Mesenchymal stem cell (in vitro differentiated cells and primary cell): ENCODE measurements around the gene CDC7.

Source experiments
- DNase-seq: peaks from one replicate; pipeline ENCODE4 v3.0.0-alpha.2; 2013
- H2AFZ ChIP-seq: one replicate; pipeline ENCODE4 v1.6.1; 2013; ENCODE audit warnings: low read depth, mild to moderate bottlenecking, control low read depth, inconsistent platforms, low read length, moderate library complexity
- H2AK5ac ChIP-seq: 2 replicates; pipeline ENCODE4 v1.6.1; 2013; ENCODE audit warnings: low read length, moderate library complexity, mild to moderate bottlenecking, inconsistent platforms; ENCODE audit not compliant: severe bottlenecking
- H2BK120ac ChIP-seq: one replicate; pipeline ENCODE4 v1.6.1; 2013; ENCODE audit warnings: low read depth, mild to moderate bottlenecking, inconsistent platforms, low read length, moderate library complexity
- H2BK12ac ChIP-seq, 2 experiments: one replicate each; pipeline ENCODE4 v1.6.1; 2013; ENCODE audit warnings: inconsistent platforms in 2 of 2, low read length in 2 of 2, mild to moderate bottlenecking in 2 of 2, moderate library complexity in 2 of 2, control low read depth in 1 of 2
- H2BK15ac ChIP-seq: one replicate; pipeline ENCODE4 v1.6.1; 2013; ENCODE audit warnings: mild to moderate bottlenecking, low read depth, inconsistent platforms; ENCODE audit not compliant: poor library complexity, severe bottlenecking
- H2BK5ac ChIP-seq: 2 replicates; pipeline ENCODE4 v1.6.1; 2013; ENCODE audit warnings: low read depth, mild to moderate bottlenecking, low read length, control low read depth, inconsistent platforms; ENCODE audit not compliant: poor library complexity, severe bottlenecking
- H3K14ac ChIP-seq, 2 experiments: one replicate each; pipeline ENCODE4 v1.6.1; 2013; ENCODE audit warnings: inconsistent platforms in 2 of 2, low read length in 2 of 2, control low read depth in 1 of 2, mild to moderate bottlenecking in 1 of 2, moderate library complexity in 1 of 2
- H3K18ac ChIP-seq, 2 experiments: one replicate each; pipeline ENCODE4 v1.6.1; 2013; ENCODE audit warnings: inconsistent platforms in 2 of 2, low read length in 2 of 2, control low read depth in 1 of 2, low read depth in 1 of 2, mild to moderate bottlenecking in 1 of 2
- H3K23ac ChIP-seq, 2 experiments: one replicate each; pipeline ENCODE4 v1.6.1; 2013; ENCODE audit warnings: inconsistent platforms in 2 of 2, low read length in 2 of 2, mild to moderate bottlenecking in 2 of 2, moderate library complexity in 2 of 2, control low read depth in 1 of 2
- H3K27ac ChIP-seq: 2 replicates; pipeline ENCODE4 v1.5.1; 2013; ENCODE audit warnings: mild to moderate bottlenecking, moderate library complexity, low read length, control low read depth, inconsistent platforms; ENCODE audit not compliant: poor library complexity, severe bottlenecking
- H3K27me3 ChIP-seq, 2 experiments: 2 replicates each; pipeline versions ENCODE4 v1.6.1 to v1.7.0; 2013; ENCODE audit warnings: low read length in 2 of 2, mild to moderate bottlenecking in 2 of 2, moderate library complexity in 2 of 2, control low read depth in 1 of 2, inconsistent platforms in 1 of 2; ENCODE audit not compliant: control insufficient read depth in 1 of 2, insufficient read depth in 1 of 2
- H3K36me3 ChIP-seq, 2 experiments: 2 replicates each; pipeline versions ENCODE4 v1.6.1 to v1.7.0; 2013; ENCODE audit warnings: low read length in 2 of 2, control low read depth in 1 of 2, inconsistent platforms in 1 of 2, low read depth in 1 of 2, mild to moderate bottlenecking in 1 of 2; ENCODE audit not compliant: insufficient read depth in 2 of 2, control insufficient read depth in 1 of 2
- H3K4ac ChIP-seq, 2 experiments: one replicate each; pipeline ENCODE4 v1.6.1; 2013; ENCODE audit warnings: inconsistent platforms in 2 of 2, low read length in 2 of 2, mild to moderate bottlenecking in 2 of 2, moderate library complexity in 2 of 2, control low read depth in 1 of 2, low read depth in 1 of 2
- H3K4me1 ChIP-seq: 2 replicates; pipeline ENCODE4 v1.6.1; 2013; ENCODE audit warnings: low read depth, low read length, control low read depth; ENCODE audit not compliant: control insufficient read depth, insufficient read depth
- H3K4me2 ChIP-seq: 2 replicates; pipeline ENCODE4 v1.6.1; 2013; ENCODE audit warnings: low read length, mild to moderate bottlenecking, inconsistent platforms; ENCODE audit not compliant: poor library complexity, severe bottlenecking
- H3K4me3 ChIP-seq, 2 experiments: 2 replicates each; pipeline versions ENCODE4 v1.5.1 to v1.7.0; 2013; ENCODE audit warnings: low read length in 2 of 2, mild to moderate bottlenecking in 2 of 2, control low read depth in 1 of 2, low read depth in 1 of 2; ENCODE audit not compliant: insufficient read depth in 1 of 2
- H3K79me1 ChIP-seq: replicated peaks from 2 replicates; pipeline ENCODE4 v1.6.1; 2013; ENCODE audit warnings: mild to moderate bottlenecking, control low read depth, low read length, inconsistent platforms; ENCODE audit not compliant: poor library complexity, severe bottlenecking
- H3K9ac ChIP-seq: 2 replicates; pipeline ENCODE4 v1.7.0; 2013; ENCODE audit warnings: mild to moderate bottlenecking, low read length, moderate library complexity
- H3K9me3 ChIP-seq: 2 replicates; pipeline ENCODE4 v1.7.0; 2013; ENCODE audit warnings: mild to moderate bottlenecking, low read length; ENCODE audit not compliant: control insufficient read depth
- H4K8ac ChIP-seq: one replicate; pipeline ENCODE4 v1.6.1; 2013; ENCODE audit warnings: inconsistent platforms, mild to moderate bottlenecking, low read length, moderate library complexity
- H4K91ac ChIP-seq: one replicate; pipeline ENCODE4 v1.6.1; 2013; ENCODE audit warnings: mild to moderate bottlenecking, low read length, inconsistent platforms
- WGBS: methylation state at CpG from one replicate; pipeline ENCODE4 v1.1.7; 2013; ENCODE audit warnings: mixed read lengths; 5-methylcytosine and 5-hydroxymethylcytosine counted together

CDC7 gene

DNA sequence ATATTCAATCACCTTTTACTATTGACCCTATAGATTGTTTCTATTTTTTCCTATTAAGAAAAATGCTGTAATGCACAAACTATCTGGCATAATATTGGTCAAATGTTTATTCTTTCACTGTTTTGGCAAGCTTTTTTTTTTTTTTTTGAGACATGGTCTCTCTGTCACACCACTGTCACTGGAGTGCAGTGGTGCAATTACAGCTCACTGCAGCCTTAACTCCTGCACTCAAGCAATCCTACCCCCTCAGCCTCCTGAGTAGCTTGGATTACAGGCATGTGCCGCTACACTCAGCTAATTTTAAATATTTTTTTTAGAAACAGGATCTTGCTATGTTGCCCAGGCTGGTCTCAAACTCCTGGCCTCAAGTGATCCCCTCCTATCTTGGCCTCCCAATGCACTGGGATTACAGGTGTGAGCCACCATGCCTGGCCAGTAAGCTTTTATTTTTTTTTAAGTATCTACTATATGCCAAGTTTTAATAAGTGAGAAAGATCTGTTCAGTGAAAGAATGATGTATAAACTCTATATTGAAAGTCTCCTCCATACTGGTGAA lies 3.4 kb downstream of the CDC7 start:
- Histone ChIP-seq H3K4me2 (no peak overlapping the region), H2BK5ac (no peak overlapping the region), H3K9me3 (no peaks in the 10 kb centered on the region), H4K91ac (no peak overlapping the region), H2AK5ac (no peak overlapping the region), H2AFZ (no peak overlapping the region), H3K4me1 (no peaks in the 10 kb centered on the region), H3K27ac (no peak overlapping the region), H2BK12ac (no peak overlapping the region), H3K79me1 (peaks cover 10% of the 10 kb centered on the region), H2BK120ac (no peak overlapping the region), H3K4me3 (no peak overlapping the region), H2BK15ac (no peak overlapping the region), H3K23ac (no peak overlapping the region), H3K4ac (no peak overlapping the region), H3K27me3 (no peaks in the 10 kb centered on the region), H3K36me3 (peaks cover 0 to 15% of the 10 kb centered on the region in 2 experiments), H3K18ac (no peak overlapping the region), H4K8ac (no peak overlapping the region), H3K14ac (no peak overlapping the region), H3K9ac (no peak overlapping the region)
- DNase-seq = no peak
- 100% methylated on average over 1 of the region's 1 CpG for WGBS

DNA sequence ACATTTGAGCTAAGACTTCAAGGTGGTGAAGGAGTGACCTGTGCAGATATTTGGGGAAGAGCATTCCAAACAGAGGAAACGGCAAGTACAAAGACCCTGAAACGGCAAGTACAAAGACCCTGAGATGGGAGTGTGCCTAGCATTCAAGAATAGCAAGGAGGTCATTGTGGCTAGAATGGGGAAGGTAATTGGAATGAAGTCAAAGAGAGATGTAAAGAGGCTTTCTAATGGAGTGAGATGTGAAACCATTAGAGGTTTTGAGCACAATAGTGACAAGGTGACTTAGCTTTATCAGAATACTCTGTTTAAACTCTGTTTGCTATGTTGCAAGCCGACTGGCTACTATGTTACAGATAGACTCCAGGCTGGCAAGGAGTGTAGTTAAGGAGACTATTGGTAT lies 4.4 kb downstream of the CDC7 start:
- Histone ChIP-seq H3K4me3 (no peak overlapping the region), H2AK5ac (no peak overlapping the region), H2BK5ac (no peak overlapping the region), H3K4ac (no peak overlapping the region), H3K4me2 (no peak overlapping the region), H3K4me1 (no peaks in the 10 kb centered on the region), H3K36me3 (peaks cover 0 to 25% of the 10 kb centered on the region in 2 experiments), H3K9ac (peak overlapping the region; percentile 12), H4K91ac (no peak overlapping the region), H3K23ac (no peak overlapping the region), H3K27ac (no peak overlapping the region), H3K79me1 (peaks cover 11% of the 10 kb centered on the region), H2AFZ (no peak overlapping the region), H2BK12ac (no peak overlapping the region), H4K8ac (no peak overlapping the region), H2BK120ac (no peak overlapping the region), H3K9me3 (no peaks in the 10 kb centered on the region), H3K14ac (no peak overlapping the region), H3K27me3 (no peaks in the 10 kb centered on the region), H2BK15ac (no peak overlapping the region), H3K18ac (no peak overlapping the region)
- no peak for DNase-seq
- 86% methylated on average over 3 of the region's 3 CpGs for WGBS

DNA sequence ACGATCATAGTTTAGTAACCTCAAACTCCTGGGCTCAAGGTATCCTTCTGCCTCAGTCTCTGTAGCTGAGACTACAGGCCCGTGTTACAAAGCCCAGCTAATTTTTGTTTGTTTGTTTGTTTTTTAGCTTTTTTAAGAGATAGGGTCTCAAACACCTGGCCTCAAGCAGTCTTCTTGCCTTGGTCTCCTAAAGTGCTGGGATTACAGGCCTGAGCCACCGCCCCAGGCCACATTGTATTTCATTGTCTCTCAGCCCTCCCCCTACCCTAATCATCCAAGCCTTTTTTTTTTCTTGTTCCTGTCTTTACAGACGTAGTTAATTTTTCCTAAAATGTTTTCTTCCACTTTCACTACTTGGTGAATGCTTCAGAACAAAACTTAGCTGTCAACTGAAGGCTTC lies 5.4 kb downstream of the CDC7 start:
- H3K27ac ChIP-seq = no peak overlapping the region
- H3K4me2 ChIP-seq = no peak overlapping the region
- H4K91ac ChIP-seq = no peak overlapping the region
- peaks cover 0 to 30% of the 10 kb centered on the region in 2 experiments for H3K36me3 ChIP-seq
- H2AFZ ChIP-seq = no peak overlapping the region
- H4K8ac ChIP-seq = no peak overlapping the region
- no peak overlapping the region for H2BK12ac ChIP-seq
- H3K79me1 ChIP-seq = peaks cover 11% of the 10 kb centered on the region
- H3K4ac ChIP-seq = no peak overlapping the region
- no peak for DNase-seq
- H3K4me1 ChIP-seq = no peaks in the 10 kb centered on the region
- H3K9me3 ChIP-seq = no peaks in the 10 kb centered on the region
- H2AK5ac ChIP-seq = no peak overlapping the region
- no peak overlapping the region for H2BK120ac ChIP-seq
- no peaks in the 10 kb centered on the region for H3K27me3 ChIP-seq
- H3K14ac ChIP-seq = no peak overlapping the region
- H3K18ac ChIP-seq = no peak overlapping the region
- no peak overlapping the region for H3K4me3 ChIP-seq
- H3K9ac ChIP-seq = peak overlapping the region; percentile 12
- no peak overlapping the region for H2BK15ac ChIP-seq
- 75% methylated on average over 4 of the region's 4 CpGs for WGBS
- H2BK5ac ChIP-seq = no peak overlapping the region
- no peak overlapping the region for H3K23ac ChIP-seq

DNA sequence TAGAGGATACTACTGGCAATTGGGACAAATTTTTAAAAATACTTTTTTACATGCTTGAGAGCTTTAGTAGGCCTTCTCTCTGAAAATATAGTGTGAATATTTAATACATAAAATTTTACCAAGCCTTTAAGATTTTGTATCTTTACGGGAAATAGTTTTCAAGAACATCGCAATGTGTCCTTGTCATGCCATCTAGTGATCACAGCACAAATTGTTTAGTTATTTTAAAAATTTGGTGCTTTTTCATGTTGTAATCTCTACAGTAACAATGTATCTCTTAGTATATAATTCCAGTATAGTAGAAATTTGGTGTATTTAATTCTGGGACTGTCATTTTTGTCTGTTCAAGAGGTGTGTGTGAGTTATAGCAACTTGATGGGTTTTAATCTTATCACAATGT lies 6.7 kb downstream of the CDC7 start:
- Histone ChIP-seq H2BK120ac (no peak overlapping the region), H2BK15ac (no peak overlapping the region), H3K79me1 (peaks cover 11% of the 10 kb centered on the region), H2AFZ (no peak overlapping the region), H2BK12ac (no peak overlapping the region), H3K9ac (peak overlapping the region; percentile 44), H4K91ac (no peak overlapping the region), H3K27ac (no peak overlapping the region), H3K18ac (no peak overlapping the region), H3K4me3 (no peak overlapping the region), H3K4me2 (no peak overlapping the region), H3K36me3 (peaks cover 0 to 30% of the 10 kb centered on the region in 2 experiments), H3K9me3 (no peaks in the 10 kb centered on the region), H3K27me3 (no peaks in the 10 kb centered on the region), H3K4ac (no peak overlapping the region), H3K23ac (no peak overlapping the region), H2BK5ac (no peak overlapping the region), H2AK5ac (no peak overlapping the region), H3K14ac (no peak overlapping the region), H3K4me1 (no peaks in the 10 kb centered on the region), H4K8ac (no peak overlapping the region)
- no CpG with 5 or more reads among the region's 2 CpGs for WGBS
- DNase-seq = no peak
